ENCODE data around the gene SLC22A12.

The SLC22A12 gene

DNA sequence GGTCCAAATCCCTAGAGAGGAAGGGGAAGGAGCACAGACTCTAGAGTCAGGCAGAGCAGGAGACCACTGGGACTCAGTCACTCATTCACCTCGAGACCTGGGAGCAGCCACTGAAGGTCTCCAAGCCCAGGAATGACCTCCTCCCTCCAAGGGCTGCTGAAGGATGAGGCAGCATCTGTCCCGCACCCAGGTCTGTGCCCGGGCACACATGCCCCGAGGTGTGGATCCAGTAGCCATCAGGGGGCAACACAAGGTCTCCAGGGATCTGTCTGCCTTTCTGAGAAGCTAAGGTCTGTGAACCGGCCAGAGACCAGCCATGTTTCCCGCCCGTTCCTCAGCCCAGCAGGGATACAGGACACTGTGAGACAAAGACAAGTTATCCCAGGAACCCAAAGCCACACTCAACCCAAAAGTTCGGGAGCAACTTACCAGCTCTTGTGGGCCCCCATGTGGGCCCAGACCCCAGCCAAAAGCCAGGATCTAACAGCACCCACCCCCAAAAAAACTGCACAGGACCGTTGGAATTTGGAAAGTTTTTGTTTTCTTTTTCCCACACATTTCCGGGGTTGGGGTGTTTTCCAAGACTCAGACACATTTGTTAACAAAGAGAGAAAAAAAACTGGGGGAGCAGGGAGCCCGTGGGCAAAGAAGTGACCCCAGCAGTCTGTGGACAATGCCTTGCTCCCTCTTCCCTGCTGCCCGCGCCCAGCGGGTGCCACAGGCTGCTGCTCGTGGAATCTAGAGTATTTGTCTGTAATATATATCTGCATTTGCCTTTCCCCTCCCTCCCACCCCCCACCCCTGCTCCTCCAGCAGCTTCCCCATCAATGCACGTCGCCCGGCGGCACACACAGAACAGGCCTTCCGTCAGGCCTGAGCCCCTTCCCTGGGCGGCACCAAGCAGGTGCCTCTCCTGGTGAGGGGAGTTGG is 14.9 kb downstream of the SLC22A12 start:
- DNase-seq, result no peak

GRCh38 chr11:64606796-64607380 is 15.9 kb downstream of the SLC22A12 start:
- DNase-seq, result no peak

DNA sequence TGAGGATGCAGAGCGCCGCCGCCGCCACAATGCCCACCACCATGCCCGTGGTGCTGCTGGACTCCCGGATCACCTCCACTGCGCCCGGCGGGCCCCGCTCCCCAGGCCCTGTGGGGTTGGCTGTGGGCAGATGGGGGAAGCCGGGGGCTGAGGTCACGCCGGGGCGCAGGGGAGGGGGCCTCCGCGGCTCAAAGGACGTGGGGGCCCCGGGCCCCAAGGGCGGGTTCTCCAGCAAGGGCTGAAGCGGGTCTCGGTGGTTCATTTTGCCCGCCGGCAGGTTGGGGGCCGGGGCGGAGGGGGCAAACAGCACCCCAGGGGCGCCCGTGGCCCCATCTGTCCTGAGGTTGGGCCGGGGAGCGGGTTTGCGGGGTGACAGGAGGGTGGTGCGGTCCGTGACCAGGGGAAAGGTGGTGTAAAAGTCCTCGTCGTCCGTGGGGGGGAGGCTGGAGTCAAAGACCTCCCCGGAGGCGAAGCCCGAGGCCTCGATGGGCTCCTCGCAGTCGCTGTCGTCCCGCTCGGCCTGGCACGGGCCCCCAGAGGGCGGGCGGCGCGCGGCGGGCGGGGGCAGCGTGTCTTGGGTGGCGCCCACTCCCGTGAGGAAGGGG is 16.5 kb downstream of the SLC22A12 start:
- no peak for DNase-seq

DNA sequence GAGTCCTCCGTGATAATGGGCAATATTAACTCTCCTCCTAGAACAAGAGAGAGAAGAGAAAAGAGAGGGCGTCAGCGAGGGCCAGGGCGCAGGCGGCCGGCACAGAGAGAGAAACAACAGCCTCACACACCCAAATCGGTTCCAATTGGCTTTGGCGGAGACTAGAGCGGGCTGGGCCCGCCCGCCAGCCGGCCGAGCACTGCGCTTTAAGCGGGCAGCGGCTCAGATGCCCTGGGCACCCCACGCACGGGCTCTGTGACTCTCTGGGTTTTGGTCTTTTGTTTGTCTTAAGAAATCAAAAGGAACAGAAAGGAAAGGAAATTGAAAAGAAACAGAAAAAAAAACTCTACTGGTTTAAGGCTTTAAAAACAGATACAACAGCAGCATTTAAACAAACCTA is 17.0 kb downstream of the SLC22A12 start:
- DNase-seq, result no peak

DNA sequence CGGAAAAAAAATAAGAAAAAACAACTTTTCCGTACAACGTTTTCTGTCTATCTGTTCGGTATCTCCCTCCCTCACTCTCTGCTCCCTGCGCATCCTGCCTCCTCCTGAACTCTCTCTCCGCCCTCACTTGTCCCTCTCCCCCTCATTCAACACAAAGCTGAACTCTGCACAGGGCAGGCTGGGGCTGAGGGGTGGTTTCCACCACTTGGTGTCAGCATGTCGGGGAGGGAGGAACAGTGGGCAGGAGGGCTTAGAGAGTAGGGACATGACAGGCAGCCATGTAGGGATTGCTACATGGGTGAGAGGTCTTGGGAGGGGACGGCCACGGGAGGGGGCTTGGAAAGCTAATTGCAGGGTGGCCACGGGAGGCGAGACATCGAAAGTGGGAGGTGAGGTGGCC is 17.6 kb downstream of the SLC22A12 start:
- DNase-seq, result no peak

DNA sequence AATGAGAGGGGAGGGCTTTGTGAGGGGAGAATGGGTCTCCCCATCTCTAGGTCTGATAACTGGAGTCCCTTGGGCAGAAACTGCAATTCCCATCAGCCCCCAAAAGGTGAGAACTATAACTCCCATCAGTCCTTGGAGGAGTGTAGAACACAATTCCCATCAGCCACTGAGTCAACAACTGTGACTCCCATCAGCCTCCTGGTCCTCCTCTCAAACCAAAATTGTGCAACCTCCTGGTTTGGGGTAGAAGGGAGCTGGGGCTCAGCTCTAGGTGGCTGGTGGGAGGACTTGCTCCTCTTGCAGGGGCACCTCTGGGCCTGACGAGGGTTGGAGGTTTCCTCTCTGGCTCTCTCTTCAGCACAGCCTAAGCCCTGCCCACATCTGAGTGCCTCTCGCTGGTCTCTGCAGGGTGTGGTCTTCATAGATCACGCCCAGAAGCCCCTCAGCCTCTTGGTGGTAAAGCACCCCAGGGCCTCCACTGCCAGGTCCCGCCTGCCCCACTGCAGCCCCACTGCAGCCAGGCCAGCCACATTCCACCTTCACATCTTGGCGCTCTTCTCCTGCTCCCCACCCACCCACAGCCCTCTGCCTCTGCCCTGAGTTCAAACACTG is 18.5 kb downstream of the SLC22A12 start:
- no peak for DNase-seq

- DNase-seq, result no peak
These were observed 19.6 kb downstream of the SLC22A12 start for GRCh38 chr11:64610596-64610995.

GRCh38 chr11:64611176-64611575 is 20.2 kb downstream of the SLC22A12 start:
- no peak for DNase-seq

DNA sequence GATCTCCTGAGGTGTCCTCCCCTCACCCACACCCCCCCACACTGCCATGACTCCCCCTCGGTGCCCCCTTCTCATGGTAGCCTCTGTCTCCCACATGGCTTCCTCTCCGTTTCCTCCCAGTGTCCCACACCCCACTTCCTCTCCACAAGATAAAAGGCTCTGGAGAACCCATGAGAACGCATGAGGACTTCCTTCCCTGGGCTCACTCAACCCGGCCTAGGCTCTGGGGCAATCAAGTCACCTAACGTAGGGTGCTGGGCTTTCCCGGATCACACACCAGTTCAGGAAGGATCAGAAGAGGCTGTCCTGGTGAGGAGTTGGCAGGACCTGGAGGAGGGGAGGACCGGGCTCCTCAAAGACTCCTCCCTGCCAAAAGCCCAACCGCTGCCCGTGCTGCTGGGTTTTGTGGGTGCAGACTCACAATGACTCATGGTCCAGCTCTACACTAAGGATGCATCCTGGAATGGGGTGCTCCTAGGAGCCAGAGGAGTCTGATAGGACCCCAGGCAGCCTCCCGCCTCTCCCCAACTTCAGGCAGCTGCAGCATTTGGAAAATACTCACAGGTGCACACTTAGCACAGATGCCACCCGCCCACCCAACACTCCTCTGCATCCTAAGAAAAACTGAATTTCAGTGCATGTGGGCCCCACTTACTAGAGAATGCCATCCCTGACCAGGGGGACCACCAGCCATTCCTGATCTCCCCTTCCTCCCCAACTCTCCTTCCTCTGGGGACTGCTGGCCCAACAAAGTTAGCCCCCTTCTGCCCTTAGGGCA is 21.0 kb downstream of the SLC22A12 start:
- no peak for DNase-seq

- DNase-seq, result no peak
These were observed 22.6 kb downstream of the SLC22A12 start for GRCh38 chr11:64613648-64614047.

DNA sequence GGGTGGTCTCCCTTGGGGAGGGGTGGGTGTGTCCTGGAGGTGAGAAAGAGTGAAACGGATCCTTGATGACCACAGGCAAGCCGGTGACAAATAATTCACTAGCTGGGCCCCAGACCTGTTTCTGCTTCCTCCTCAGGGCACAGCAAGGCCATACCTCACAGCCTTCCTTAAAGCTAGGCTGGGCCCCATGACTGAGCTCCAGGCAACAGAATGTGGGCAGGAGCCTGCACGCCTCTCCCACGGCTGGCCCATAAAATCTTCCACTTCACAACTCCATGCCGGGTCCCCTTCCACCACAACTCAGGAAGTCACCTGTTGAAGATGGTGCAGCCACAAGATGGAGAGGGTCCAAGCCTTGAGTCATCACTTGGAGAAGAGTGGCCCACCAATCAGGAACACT is 23.9 kb downstream of the SLC22A12 start:
- no peak for DNase-seq

GRCh38 chr11:64616817-64617216 is 25.8 kb downstream of the SLC22A12 start:
- DNase-seq, result no peak

GRCh38 chr11:64619196-64619595 is 28.2 kb downstream of the SLC22A12 start:
- DNase-seq, result no peak

DNA sequence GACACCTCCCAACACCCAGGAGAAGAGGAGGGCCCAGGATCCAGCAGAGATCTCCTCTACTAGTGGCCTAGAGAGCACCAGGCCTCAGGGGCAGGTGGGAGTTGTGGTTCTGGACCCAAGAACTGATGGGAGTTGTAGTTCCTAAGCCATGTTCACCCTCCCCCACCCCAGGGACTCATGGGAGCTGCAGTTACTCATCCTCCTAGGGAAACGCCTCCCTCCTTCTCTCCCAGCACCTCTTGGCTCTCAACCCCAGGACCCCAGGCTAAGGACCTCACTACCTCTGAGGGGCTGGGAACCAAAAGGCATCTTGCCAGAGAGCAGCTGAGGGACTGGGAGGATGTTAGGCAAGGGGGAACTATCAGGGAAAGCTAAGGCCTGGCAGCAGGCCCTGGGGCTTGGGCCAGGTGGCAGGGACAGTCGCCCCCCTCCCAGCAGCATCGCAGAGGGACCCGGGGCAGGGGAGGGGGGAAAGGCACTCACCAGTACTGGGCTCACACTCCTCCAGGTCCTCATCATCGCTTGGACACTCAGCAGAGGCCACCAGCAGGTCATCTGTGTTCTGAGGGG is 28.9 kb downstream of the SLC22A12 start:
- DNase-seq, result no peak

DNA sequence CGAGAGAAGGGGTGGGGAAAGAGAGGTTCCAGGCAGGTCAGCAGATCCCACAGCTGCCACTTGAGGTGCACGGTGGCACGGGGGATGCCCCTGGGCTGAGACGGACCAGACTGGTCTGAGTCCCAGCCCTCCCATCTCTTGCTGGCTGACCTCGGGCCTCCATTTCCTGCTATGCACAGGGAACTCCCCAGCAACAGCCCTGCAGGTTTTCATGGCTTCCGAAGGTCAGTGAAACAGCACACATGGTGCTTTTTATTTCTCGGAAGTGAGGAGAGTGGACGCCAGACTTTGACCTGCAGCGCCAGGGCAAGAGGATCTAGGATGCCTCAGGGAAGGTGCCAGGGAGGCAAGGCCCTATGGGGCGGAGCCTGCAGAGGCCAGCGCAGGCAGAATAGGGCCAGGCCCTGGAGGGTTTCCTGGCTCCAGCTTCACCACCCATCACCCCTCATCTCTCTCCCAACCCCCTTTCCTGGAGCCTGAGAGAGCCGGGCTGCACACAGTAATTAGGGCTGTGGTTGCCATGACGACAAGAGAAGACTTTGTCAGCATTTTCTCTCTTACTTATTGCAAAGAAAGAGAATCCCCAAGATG is 29.5 kb downstream of the SLC22A12 start:
- DNase-seq, result no peak

GRCh38 chr11:64621283-64622019 is 30.4 kb downstream of the SLC22A12 start:
- DNase-seq, result no peak

GRCh38 chr11:64622681-64623080 is 31.7 kb downstream of the SLC22A12 start:
- no peak for DNase-seq

- no peak for DNase-seq
These were observed 34.0 kb downstream of the SLC22A12 start for GRCh38 chr11:64624883-64625481.

DNA sequence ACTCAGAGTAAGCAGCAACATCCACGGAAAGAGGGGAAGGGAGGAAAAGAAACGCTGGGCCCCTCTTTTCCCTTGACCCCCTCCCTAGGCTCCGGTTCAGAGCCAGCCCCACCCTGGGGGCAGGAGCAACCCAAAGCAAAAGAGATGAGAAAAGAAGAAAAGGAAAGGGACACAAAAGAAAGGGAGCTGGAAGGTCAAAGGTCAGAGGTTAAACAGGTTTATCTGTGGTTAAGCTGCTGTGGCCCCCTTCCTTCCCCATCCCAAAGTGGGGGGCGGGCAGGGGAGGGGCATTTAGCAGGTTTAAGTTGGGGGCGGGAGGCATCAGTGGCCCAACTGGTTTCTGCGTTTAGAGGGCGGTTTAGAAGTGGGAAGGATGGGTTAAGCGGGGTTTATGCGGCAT is 35.6 kb downstream of the SLC22A12 start:
- DNase-seq, result no peak

GRCh38 chr11:64627371-64627770 is 36.4 kb downstream of the SLC22A12 start:
- no peak for DNase-seq

GRCh38 chr11:64628596-64628995 is 37.6 kb downstream of the SLC22A12 start:
- DNase-seq, result no peak

Data from activated gamma-delta T cell treated with Interleukin-2 at 50 U/mL for 16 hours (primary cell).